Stimulated activated CD4-positive, alpha-beta T cell treated with anti-CD3 and anti-CD28 coated beads, Interleukin-2, amount 100 ng/mL, for 24 hours (primary cell): ENCODE results near the gene ANXA11.

Experiments
- DNase-seq, 2 donors: peaks; one replicate each; pipeline ENCODE4 v3.0.0-alpha.2; 2020

Gene ANXA11

DNA sequence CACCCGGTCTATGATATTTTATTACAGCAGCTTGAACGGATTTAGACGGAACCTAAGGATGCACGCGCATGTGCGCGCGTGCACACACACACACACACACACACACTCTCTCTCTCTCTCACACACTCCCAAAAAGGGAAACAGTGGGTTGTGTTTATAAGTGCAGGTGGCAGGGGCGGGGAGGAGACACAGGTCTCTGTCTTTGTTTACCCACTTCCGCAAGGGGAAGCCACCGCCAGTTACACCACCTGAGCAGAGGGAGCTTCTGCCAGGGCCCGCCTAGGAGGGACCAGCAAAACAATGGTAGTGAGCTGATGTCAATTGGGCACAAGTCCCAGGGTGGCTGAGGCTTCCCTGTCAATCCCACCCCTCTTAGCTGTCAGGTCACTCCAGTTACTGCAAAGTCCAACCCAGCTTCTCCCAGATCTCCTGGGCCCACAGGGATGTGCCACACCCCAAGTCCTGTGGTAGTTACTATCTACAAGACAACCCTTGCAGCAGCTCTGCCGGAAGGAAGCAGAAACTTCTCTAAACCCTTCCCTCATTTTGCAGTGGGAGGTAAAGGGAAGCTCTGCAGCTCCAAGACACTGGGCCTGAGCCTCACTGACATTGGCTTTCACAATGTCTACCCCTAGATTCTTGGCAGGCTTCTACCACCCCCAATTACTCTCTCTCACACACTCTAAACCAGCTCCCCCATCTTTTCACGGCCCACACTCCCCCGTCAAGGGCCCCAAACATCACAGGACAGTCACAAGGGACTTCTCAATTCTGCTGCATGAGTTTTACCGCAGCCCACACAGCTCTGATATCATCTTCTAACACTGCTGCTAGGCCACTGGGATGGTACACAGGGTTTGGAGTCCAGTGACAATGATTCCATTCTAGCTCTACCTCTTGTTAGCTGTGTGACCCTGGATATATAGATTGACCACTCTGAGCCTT lies 17.6 kb downstream of the ANXA11 start:
- peak; percentile 54 to 64 for DNase-seq

DNA sequence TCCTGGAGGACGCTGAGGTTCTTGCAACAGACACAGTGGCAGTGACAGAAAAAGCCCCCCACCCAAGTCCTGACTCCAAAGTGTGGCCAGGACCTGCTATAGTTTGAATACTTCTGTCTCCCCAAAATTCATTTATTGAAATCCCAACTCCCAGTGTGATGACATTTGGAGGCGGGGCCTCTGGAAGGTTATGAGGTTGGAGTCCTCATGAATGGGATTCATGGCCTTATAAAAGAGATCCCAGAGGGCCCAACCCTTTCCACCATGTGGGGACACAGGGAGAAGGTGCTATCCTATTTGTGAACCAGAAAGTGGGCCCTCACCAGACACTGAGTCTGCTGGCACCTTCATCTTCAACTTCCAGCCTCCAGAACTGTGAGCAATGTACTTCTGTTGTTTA lies 18.3 kb downstream of the ANXA11 start:
- no peak for DNase-seq

DNA sequence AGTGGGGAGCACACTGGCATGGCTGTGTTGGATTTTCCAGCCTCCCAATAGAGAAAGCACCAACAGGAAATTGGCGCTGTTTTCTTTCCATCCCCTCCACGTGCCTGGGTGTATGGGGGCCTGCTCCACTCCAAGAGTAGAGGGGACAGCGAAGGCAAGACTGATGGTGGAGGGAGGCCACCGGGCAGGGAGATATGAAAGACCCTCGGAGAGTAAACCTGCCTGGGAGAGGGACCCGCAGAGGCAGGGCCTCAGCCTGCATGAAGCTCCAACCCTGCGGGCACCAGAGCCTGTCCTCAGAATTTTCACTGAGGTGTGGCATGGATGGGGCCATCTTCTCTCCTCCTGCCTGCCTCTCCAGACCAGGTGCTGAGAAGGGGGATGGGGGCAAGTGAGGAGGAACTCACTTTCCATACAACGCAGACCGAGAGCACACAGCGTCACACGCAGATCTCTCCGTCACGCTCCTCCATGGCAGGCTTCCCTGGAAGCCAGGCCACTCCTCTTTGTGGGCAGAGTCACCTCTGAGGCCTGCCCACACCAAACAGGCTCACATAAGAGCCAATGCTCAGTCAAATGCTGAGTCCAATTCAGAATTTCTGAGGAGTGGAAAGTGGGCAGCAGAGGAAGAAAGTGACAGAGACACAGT lies 18.8 kb downstream of the ANXA11 start:
- peak in 1 of 2 donors; percentile 65 for DNase-seq

DNA sequence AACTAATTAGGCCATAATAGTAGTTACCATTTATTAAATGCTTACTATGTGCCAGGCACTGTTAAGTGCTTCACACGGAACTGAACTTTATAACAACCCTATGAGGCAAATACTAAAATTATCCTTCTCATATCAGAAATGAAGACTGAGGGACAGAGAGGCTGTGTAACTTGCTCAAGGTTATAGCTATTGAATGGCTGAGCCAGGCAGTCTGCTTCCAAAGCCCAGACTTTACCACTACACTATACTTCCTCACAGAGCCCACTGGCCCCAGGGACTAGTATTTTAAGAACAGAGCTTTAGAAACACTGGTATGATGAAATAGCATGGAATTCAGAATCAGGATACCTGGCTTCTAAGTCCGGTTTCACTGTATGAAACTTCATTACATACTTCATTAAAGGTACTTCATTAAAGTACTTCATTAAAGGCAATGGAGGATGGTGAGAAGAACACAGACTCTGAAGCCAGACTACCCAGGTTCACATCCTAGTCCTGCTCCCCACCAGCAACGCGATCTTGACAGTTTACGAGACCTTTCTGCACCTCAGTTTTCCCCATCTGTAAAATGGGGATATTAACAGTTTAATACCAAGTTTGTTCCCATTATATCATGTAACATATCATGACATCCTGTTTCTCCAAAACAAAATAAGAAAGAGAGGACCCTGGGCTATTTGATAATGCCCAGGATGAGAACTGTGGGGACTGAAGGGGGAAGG lies 19.6 kb downstream of the ANXA11 start:
- no peak for DNase-seq

DNA sequence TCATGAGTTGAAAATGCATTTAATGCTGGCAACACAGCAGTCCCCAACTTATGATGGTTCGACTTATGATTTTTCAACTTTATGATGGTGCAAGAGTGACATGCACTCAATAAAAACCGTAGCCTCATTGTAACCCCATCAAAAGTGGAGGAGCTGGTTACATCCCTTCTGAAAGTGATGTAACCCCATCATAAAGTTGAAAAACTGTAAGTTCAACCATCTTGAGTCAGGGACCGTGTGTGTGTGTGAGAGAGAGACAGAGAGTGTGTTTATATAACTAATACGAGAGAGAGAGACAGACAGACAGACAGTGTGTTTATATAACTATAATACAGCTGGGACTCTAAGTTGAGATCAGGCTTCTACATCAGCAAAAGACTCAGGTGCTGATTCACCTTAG lies 21.0 kb downstream of the ANXA11 start:
- DNase-seq: no peak

DNA sequence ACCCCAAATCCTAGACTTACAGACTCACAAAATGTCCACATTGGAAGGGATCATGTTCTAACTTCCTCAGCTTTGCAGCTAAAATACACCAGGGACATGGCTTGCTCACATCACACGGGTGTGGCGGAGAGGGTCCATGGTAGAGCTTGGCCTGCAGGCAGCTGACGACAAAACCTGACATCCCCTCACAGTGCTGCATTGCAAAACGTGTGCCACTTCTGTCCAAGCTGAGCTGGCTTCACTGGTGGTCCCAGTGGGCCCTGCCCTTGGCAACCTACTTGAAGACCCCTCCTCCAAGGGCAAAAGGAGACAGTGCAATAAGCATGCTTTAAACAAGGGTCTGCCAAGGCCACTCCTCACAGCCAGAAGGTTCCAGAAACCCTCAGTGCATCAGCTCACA lies 21.9 kb downstream of the ANXA11 start:
- DNase-seq: no peak

DNA sequence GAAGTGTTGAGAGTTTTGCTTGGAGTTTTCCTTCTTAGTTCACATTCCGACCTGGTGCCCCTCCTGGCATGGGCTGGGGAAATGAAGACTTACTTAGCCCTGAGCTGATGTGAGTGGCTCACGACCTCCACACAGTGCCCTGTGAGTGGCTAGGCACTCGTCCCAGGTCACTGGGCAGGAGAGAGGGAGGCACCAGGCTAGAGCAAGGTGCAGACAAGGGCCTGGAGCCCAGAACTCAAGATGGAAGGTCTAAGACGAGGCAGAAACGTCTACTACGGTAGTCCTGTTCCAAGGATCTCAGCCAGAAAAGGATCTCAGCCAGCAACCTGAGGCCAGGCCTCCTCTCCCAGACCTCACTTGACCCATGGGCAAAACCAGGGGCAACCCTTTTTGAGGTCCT lies 22.4 kb downstream of the ANXA11 start:
- no peak for DNase-seq

DNA sequence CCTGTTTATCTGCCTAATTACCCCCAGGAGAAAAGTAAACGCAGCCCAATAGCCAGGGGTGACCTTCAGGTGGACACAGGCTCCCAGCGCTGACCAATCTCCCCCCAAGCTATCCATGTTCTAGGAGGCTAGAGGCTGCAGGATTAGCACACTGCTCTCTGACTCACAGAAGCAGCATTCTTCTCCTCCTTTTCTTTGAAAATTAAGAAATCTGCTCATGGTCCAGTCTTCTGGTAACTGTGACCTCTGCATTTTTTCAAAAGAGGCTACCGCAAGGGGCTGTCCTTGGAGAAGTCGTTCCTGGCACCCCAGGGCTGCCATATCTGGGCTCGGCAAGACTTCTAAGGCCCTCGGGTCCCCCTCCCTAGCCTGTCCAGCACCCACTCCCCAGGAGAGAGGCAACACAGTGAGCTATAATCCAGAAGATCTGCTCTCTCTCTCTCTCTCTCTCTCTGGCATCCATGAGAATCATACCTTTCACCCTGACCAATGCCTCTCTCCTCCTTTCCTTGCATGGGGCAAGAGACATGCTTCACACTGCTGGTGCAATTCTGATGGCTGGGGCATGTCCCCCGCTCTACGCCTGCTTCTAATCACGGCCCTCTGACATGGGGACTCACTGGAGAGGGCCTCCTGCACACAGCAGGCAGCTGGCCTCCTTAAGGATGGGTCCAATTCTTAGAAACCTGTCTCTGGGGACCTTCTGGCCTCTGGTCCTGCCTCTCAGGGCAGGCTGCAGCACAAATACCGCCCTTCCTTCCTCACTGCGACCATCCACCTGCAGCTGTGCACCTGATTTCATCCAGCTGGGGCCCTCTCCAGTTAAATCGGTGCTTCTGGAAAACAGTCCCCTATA lies 27.3 kb downstream of the ANXA11 start:
- DNase-seq: no peak

DNA sequence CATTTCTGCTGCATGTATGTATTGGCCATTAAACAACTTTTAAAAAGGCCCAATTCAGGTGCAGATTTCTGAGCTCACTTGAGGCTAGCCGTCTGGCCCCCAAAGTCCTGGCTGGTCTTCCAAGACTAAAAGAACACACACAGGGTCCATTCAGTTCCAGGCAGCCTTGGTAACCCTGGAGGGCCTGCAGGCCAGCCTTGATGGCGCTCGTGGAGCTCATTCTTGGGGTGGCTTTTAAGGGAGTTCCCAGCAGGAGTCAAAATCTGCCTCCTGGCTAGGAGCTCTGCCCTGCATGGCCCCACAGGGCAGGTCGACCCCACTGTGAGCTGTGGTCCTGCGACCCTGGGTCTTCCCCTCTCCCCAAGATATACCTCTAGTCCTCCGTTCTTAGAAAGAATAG lies 28.8 kb downstream of the ANXA11 start:
- no peak for DNase-seq

DNA sequence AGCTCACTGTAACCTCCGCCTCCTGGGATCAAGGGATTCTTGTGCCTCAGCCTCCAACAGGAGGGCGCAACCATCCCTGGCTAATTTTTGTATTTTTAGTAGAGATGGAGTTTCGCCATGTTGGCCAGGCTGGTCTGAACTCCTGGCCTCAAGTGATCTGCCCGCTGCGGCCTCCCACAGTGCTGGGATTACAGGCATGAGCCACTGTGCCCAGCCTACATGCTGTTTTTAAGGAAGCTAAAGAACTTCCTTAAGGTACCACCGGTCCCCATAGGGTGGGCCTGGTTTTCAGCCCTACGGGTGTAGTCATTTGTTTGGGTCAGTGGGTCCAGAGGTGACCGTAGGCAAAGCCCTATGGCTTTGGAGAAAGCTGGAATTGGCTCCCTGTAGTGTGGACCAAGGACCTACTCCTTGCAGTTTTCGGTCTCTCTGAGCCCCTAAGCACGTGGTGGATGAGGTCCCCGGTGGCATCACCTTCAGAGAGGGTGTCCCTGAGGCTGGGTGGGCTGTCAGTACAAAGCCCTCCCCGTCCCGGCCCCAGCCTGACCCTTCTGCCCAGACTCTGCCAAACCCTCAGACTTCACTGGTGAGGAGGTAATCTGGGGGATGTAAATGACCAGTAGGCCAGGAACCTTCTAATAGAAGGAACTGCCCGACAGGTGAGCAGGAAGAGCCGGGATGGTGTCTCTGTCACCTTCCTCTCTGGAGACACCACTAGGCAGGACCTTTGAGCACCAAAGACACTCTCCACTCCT lies 30.5 kb downstream of the ANXA11 start:
- no peak for DNase-seq

DNA sequence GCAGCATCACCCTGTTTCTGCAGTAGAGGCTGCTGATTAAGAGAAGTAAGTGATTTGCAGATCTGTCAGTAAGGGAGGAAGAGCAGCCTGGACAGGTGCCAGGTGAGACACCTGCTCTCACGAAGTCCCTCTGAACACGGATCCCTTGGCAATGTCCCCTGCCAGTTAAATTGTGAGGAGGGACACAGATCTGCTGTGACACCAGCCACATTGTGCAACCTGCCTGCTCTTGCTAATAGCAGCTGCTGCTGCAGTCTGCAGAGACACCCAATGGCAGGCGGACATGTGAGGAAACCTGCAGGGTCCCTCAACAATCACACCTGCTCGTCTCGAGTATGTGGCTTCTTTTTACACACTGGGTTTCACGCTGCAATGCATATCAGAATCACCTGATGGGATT lies 31.9 kb downstream of the ANXA11 start:
- no peak for DNase-seq

DNA sequence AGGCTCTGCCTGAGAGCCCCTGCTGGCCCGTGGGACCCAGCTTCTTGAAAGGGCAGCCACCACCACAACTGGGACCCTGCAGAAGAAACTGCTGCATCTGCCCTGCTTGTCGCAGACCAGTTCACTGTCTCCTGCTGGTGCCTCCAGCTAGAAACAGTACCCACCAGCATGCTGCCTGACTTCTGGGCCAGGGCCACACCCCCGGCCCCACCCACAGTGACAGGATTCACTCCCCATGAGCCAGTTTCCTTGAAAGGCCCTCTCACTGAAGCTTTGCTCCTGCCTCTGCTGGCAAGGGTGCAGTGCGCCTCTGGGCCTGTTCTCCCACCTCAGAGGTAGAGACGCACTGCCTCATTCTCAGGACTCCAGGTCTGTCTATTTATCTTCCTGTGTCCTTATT lies 32.4 kb downstream of the ANXA11 start:
- DNase-seq: no peak

DNA sequence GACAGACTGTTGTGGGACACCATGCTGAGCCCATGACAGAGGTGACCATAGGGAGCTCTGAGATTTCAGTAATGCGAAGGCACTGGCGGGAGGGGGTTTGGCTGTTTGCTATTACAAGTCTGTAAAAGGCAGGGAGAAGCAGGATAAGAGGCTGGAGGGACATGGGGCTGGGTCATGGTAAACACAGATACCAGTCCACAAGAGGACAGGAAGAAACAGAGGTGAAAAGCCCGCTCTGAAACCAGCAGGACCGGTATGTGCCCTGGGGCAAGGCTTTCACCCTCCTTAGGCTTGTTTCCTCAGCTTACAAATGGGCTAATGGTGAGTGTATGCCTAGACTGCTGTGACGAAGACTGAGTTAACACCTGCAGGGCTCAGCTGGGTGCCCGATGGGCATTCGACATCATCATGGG lies 34.1 kb downstream of the ANXA11 start:
- DNase-seq: no peak

DNA sequence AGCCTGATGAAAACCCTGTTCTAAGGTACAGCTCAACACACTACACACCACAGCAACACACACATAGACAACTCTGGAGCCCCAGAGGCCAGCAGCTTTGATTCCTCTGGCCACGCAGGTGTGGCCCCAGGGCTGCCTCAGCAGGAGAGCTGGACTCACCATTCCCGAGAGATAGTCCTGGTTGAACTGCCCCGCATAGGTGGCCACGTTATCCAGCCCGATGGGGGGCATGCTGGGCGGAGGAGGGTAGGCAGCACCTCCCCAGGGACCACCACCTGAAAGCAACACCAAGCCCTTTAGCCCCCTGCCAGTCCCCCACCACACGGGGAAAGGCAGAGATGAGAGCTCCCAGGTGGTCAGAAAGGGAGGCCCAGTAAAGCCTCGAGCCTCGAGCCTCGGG lies 34.7 kb downstream of the ANXA11 start:
- DNase-seq: no peak

DNA sequence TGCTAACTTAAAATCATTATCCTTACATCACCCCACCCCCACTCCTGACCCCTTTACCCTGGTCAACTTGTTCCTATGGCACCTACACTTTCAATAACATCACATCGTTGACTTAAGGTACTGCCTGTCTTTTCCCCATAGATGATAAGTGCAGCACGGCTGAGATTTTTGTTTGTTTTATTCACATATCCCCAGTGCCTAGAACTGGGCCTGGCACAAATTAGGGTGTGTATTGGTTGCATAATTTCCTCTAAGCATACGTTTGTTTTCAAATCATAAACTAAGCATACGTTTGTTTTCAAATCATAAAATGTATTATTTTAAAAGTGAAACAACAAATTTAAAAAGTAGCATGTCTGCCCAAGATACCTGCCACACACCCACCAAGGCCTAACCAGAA lies 35.3 kb downstream of the ANXA11 start:
- no peak for DNase-seq

DNA sequence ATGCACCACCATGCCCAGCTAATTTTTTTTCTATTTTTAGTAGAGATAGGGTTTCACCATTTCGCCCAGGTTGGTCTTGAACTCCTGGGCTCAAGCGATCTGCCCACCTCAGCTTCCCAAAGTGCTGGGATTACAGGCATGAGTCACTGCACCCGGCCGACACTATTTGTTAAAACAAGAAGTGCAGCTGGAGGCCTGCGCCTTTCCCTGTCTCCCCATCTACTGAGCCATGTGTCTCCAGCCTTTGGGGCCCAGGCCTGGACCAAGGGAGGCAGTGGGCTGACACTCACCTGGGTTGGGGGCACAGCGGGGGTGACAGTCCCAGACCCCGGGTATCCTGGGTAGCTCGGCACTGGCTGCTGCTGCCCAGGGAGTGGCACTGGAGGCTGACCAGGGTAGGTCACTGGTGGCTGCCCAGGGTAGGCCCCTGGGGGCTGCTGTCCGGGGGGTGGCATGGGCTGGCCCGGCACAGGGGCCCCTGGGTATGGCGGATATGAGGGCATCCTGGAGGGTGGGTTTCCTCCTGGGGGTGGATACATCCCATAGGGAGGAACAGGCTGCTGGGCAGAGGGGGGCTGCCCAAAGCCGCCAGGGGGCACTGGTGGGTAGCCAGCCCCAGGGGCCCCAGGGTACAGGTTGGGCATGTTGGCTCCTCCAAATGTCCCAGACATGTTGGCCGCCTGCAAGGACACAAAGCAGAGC lies 36.5 kb downstream of the ANXA11 start:
- DNase-seq: peak in 1 of 2 donors; percentile 22

DNA sequence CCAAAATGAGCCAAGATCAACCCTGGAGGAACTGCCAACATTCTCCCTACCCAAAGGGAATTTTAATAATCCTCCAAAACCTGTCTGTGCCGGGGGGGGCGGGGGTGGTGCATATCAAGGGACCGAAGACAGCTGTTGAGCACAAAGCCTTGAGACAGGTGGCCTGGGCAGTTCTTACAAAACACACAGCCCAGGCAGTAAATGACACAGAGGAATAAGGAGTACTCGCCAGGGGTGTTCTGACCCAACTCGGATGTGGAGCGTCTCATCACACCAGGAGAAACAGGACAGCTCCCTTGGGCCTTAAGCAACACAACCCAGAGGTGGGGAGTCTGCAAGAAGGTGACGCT lies 37.2 kb downstream of the ANXA11 start:
- no peak for DNase-seq

DNA sequence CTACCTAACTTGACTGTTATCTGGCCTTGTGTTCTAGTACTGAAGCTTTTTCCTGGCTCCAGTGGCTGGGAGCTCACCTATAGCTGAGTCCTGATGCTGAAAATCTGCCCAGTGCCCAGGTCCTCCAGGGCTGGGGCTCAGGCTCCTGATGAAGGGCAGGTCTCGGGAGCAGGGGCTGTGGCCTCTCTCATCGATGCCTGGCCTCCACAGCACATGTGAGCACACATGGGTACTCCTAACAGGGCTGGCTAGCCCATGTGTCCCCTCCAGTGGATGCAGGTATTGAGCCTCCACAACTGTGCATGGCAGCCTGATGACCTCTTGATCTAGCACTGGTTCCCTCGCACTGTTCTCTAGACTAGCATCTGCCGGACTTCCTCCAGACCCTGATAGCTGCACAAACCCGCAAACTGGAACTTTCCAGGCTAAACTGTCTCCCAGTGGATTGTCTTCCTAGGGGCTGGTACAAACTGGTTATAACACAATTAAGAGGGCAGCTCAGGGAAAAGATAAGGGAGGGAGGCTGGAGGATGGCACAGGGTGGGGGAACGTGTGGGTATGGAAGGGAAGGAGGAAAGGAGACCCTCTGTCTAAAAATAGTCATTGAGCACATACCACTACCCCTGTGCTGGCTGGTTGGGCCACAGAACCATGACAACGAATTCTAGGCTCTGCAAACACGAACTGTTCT lies 37.7 kb downstream of the ANXA11 start:
- DNase-seq: no peak

DNA sequence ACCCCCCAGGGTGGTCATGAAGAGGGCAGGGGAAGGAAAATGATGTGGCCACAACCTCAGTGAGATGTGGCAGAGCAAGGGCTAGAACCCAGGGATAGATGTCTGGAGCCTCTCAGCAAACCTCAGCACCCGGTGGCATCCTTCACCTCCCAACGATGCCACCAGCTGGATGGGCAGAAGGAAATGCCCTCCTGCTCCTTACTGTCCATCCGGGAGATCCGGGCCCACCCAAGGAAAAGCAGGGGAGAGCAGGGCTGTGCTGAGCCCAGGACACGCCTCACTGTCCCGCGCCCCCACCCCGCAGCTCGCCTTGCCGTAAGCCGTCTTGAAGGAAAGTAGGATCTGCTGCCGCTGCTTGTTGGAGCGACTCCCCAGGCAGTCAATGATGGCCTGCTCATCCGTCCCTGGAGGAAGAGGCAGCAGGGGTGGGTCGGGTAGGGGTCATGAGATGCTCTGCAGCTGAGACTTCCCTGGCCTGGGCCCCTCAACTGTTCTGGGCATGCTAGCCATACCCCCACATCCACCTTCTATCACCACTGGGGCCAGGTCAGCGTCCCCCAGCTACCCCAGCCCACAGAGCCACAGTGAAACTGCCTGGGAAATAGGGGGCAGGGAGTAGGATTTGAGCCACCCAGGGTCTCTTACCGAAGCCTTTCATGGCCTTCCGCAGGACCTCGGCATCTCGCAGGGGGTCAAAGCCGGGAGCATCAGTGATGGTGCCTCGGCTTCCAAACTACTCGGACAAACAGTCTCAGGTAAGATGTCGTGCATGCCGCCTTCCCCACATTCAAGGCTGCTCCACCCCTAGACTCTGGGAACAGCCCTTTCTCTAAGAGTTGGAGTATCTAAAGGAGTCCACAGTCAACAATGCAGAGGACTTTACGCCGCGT lies 38.5 kb downstream of the ANXA11 start:
- DNase-seq: no peak

DNA sequence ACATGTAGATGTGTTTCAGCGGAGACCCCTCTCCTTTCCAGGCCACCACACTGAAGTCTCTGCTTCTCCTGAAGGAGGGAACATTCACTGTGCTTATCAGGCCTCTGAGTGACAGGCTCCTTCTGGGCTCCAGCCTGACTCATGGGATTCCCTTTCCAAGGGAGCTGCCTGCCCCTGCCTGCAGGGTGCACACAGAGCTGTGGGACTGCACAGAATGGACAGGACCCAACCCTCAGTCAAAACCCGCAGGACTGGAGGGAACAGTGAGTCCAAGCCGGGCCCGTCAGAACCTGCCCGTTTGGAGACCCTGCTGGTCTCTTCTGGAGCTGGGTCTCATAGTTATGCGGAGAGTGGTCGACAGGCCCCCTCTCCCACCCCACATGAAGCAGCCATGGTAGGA lies 40.2 kb downstream of the ANXA11 start:
- no peak for DNase-seq
